Transverse colon (tissue), 4 donors: ENCODE data around the gene MYO7A. TPM values are rescaled to one million over a fixed set of nuclear protein-coding genes. Genes with fewer than 3 reads are reported as not detected.

Experiments used
- DNase-seq: peaks from one replicate; pipeline ENCODE4 v3.0.0-alpha.2; 2019
- H3K27ac ChIP-seq, 4 donors: fragments of 200-600 bp; sonication (generic); 2 replicates each; pipeline ENCODE4 v1.5.1; 2016 to 2018; ENCODE audit warnings: inconsistent platforms in 4 of 4
- H3K27me3 ChIP-seq: fragments of 200-600 bp; sonication (generic); 2 replicates; pipeline ENCODE4 v1.5.1; 2017; ENCODE audit warnings: inconsistent platforms
- H3K36me3 ChIP-seq, 4 donors: fragments of 200-600 bp; sonication (generic); 2 replicates each; pipeline ENCODE4 v1.5.1; 2017 to 2019; ENCODE audit warnings: inconsistent platforms in 4 of 4
- H3K4me1 ChIP-seq, 4 donors: fragments of 200-600 bp; sonication (generic); 2 replicates each; pipeline ENCODE4 v1.5.1; 2017 to 2020; ENCODE audit warnings: inconsistent platforms in 4 of 4
- H3K4me3 ChIP-seq, 4 donors: fragments of 200-600 bp; sonication (generic); 1 replicate in 1 of 4; 2 replicates in 3 of 4; pipeline versions ENCODE4 v1.5.1 to v1.6.1; 2017 to 2019; ENCODE audit warnings: inconsistent platforms in 4 of 4
- H3K9me3 ChIP-seq, 2 donors: fragments of 200-600 bp; sonication (generic); 2 replicates each; pipeline ENCODE4 v1.5.1; 2017 to 2019; ENCODE audit warnings: inconsistent platforms in 2 of 2
- CTCF ChIP-seq, 5 experiments: fragments of 200-600 bp in 3 of 5; fragments of 450-650 bp in 2 of 5; sonication (generic) in 3 of 5; IDR thresholded peaks; 1 replicate in 2 of 5; 2 replicates in 3 of 5; pipeline ENCODE4 v1.5.1; 2016 to 2017; ENCODE audit warnings: antibody characterized with exemption in 5 of 5, inconsistent platforms in 3 of 5, mild to moderate bottlenecking in 2 of 5, moderate library complexity in 1 of 5
- EP300 ChIP-seq: sonication (generic); formaldehyde crosslinking; IDR thresholded peaks from one replicate; pipeline ENCODE4 v1.6.1; 2017; ENCODE audit warnings: antibody characterized with exemption, low read depth
- POLR2A ChIP-seq: fragments of 450-650 bp; IDR thresholded peaks from one replicate; pipeline ENCODE4 v1.6.1; 2016; ENCODE audit warnings: antibody characterized with exemption, mild to moderate bottlenecking, moderate library complexity
- POLR2AphosphoS5 ChIP-seq, 3 donors: sonication (generic); formaldehyde crosslinking; IDR thresholded peaks; one replicate each; pipeline ENCODE4 v1.6.1; 2016; ENCODE audit warnings: antibody characterized with exemption in 3 of 3
- WGBS, 2 donors: methylation state at CpG; one replicate each; pipeline ENCODE4 v1.1.5; 2018; ENCODE audit warnings: low coverage in 1 of 2; 5-methylcytosine and 5-hydroxymethylcytosine counted together
- in situ Hi-C, 4 donors: fragments of 200-750 bp; cut with MboI; loops; one replicate each; pipeline versions ENCODE4 v1.15.0 to v1.15.1; 2017; ENCODE audit warnings: low sequenced_read_pairs in 3 of 4, low pct_ligation_motif_present in 1 of 4, low pct_unique_long_range_greater_than_20kb in 1 of 4
- intact Hi-C: fragments of 100-400 bp; cut with DNase I; formaldehyde crosslinking; loops from one replicate; pipeline ENCODE4 v1.15.1; 2023; ENCODE audit warnings: low total_unique reads
- total RNA-seq, 4 donors: library from RNA; depleted of rRNA; stranded (reverse); fragments of >200 nt; gene quantifications; one replicate each; pipeline ENCODE4 v1.1.0, GENCODE V29; 2016

The MYO7A gene
- total RNA-seq, 4 donors from 2014 or later, result 4.6 to 11.2 (median 5.5) TPM

- Histone ChIP-seq H3K9me3 (no peaks in the 10 kb centered on the region), H3K4me3 (no peak overlapping the region), H3K27ac (peak overlapping the region in 3 of 4 donors; percentile 1 to 26 (median 17)), H3K4me1 (peaks cover 0 to 24% (median 2%) of the 10 kb centered on the region in 4 donors), H3K36me3 (no peaks in the 10 kb centered on the region), H3K27me3 (peaks cover 9% of the 10 kb centered on the region)
- 68% methylated on average over 8 of the region's 8 CpGs; no CpG with 5 or more reads in 1 of the 2 donors for WGBS, 2 donors
- TF ChIP-seq CTCF (IDR thresholded peaks at IDR 0.05) (no peak), POLR2A (no peak), EP300 (no peak), POLR2AphosphoS5 (IDR thresholded peaks at IDR 0.05) (no peak)
- intact Hi-C loops, result no loop called here
- in situ Hi-C loops, result no loop called here
- DNase-seq, result no peak
These were observed 12.3 kb downstream of the MYO7A start for GRCh38 chr11:77140231-77140851.

DNA sequence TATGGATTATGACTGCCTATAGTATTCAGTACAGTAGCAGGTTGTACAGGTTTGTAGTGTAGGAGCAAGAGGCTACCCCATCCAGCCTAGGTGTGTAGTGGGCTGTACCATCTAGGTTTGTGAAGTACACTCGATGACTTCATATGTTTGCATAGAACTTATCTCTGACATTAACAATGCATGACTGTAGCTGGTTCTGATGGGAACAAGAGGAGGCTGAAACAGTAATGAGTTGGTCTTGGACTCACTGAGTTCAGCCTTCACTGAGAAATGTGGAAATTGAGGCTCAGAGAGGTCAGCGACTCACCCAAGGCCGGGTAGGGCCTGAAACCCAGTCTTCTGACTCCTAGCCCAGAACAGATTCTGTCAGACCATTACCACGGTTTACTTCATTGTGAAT, 13.0 kb downstream of the MYO7A start:
- H3K9me3 ChIP-seq, result no peaks in the 10 kb centered on the region
- no peaks in the 10 kb centered on the region for H3K36me3 ChIP-seq
- intact Hi-C loops, result no loop called here
- H3K4me3 ChIP-seq, result no peak overlapping the region
- peaks cover 9% of the 10 kb centered on the region for H3K27me3 ChIP-seq
- H3K4me1 ChIP-seq, result peaks cover 0 to 25% (median 2%) of the 10 kb centered on the region in 4 donors
- no peak overlapping the region for H3K27ac ChIP-seq
- no peak for TF ChIP-seq POLR2AphosphoS5 (IDR thresholded peaks at IDR 0.05)
- no peak for TF ChIP-seq EP300
- no peak for TF ChIP-seq POLR2A
- TF ChIP-seq CTCF (IDR thresholded peaks at IDR 0.05), result no peak
- WGBS, 2 donors, result 80 to 95% methylated on average over 3 to 4 of the region's 4 CpGs
- in situ Hi-C loops, result no loop called here
- DNase-seq, result no peak

- intact Hi-C loops (no loop called here), in situ Hi-C loops (no loop called here)
- no peak overlapping the region for H3K27ac ChIP-seq
- peaks cover 0 to 25% (median 2%) of the 10 kb centered on the region in 4 donors for H3K4me1 ChIP-seq
- WGBS, 2 donors, result 92 to 96% methylated on average over 2 to 4 of the region's 4 CpGs
- no peak overlapping the region for H3K4me3 ChIP-seq
- no peak for DNase-seq
- no peaks in the 10 kb centered on the region for H3K9me3 ChIP-seq
- no peaks in the 10 kb centered on the region for H3K36me3 ChIP-seq
- peaks cover 9% of the 10 kb centered on the region for H3K27me3 ChIP-seq
- TF ChIP-seq EP300 (no peak), CTCF (IDR thresholded peaks at IDR 0.05) (no peak), POLR2A (no peak), POLR2AphosphoS5 (IDR thresholded peaks at IDR 0.05) (no peak)
These were observed 13.4 kb downstream of the MYO7A start for GRCh38 chr11:77141475-77141874.

DNA sequence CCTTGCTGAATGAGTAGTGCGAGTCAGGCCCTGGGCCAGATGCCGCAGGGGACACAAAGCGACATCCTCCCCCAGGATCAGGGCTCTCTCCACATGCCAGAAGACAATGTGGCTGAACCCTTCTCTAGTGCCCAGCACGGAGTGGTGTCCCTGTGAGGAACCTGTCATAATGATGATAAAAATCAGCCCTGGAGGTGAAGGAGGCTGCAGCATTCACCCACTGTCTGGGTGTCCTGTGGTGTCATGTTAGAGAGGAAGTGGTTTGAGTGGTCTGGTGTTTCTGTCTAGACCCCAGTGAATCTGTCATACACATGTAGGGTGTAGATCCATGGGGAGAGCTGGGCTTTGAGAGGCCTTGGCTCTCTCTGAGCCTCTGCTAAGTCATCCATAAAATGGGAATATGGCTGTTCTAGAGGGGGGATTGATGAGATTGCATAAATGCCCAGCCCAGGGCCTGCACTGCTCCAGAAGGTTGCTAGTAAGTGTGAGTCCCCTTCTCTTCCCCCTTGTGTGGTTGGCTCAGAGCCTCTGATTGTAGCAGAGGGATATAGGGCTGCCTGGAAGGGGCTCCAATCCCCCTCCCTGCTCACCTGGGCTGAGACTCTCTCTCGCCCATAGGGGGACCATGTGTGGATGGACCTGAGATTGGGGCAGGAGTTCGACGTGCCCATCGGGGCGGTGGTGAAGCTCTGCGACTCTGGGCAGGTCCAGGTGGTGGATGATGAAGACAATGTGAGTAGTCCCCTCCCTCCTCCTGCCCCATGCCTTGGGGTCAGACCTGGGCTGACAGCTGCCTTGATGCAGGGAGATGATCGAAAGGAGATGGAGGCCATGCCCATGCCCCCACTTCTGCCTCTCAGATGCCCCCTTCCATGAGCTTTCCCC, 14.3 kb downstream of the MYO7A start:
- H3K9me3 ChIP-seq, result no peaks in the 10 kb centered on the region
- H3K27me3 ChIP-seq, result peaks cover 8% of the 10 kb centered on the region
- TF ChIP-seq CTCF (IDR thresholded peaks at IDR 0.05) (no peak), POLR2A (no peak)
- no peak overlapping the region for H3K27ac ChIP-seq
- 91 to 100% methylated on average over 2 to 11 of the region's 11 CpGs for WGBS, 2 donors
- no peak for DNase-seq
- peaks cover 0 to 25% (median 2%) of the 10 kb centered on the region in 4 donors for H3K4me1 ChIP-seq
- H3K36me3 ChIP-seq, result no peaks in the 10 kb centered on the region
- in situ Hi-C loops, result no loop called here
- intact Hi-C loops, result no loop called here
- no peak overlapping the region for H3K4me3 ChIP-seq
